Activated naive CD8-positive, alpha-beta T cell treated with anti-CD3 and anti-CD28 coated beads, Interleukin-2, amount 10 ng/mL, durations not matched to agents 7 days and 5 days (primary cell): Measurements from ENCODE around the gene MYH7B. TPM values are rescaled to one million over a fixed set of nuclear protein-coding genes. Genes with fewer than 3 reads are reported as not detected.
A peak's percentile ranks its signal among the peaks of the same experiment; 100 is the strongest.

Experiments used
- ATAC-seq: fragments of 150-1000 bp; cut with Tn5 transposase; one replicate; pipeline ENCODE4 v1.10.0; 2021; ENCODE audit warnings: low read depth, moderate library complexity
- POLR2A ChIA-PET: fragments of 350-600 bp; sonication (Branson Sonifier 250); formaldehyde crosslinking; loops from one replicate; lab custom pipeline; 2021; ENCODE audit warnings: antibody characterized with exemption; lab: Charles Lee
- DNase-seq: peaks from one replicate; pipeline ENCODE4 v3.0.0; 2021
- H3K27ac Mint-ChIP-seq: one replicate; pipeline ENCODE4 v1.8.0; 2022; ENCODE audit warnings: mild to moderate bottlenecking, mixed read lengths
- H3K27me3 Mint-ChIP-seq: one replicate; pipeline ENCODE4 v1.8.0; 2022; ENCODE audit warnings: mild to moderate bottlenecking, moderate library complexity, mixed read lengths
- H3K36me3 Mint-ChIP-seq: one replicate; pipeline ENCODE4 v1.8.0; 2021; ENCODE audit warnings: mild to moderate bottlenecking, mixed read lengths
- H3K4me1 Mint-ChIP-seq: one replicate; pipeline ENCODE4 v1.8.0; 2021; ENCODE audit warnings: mixed read lengths
- H3K4me3 Mint-ChIP-seq: one replicate; pipeline ENCODE4 v1.8.0; 2022; ENCODE audit warnings: mild to moderate bottlenecking, moderate library complexity, mixed read lengths
- H3K9me3 Mint-ChIP-seq: one replicate; pipeline ENCODE4 v1.8.0; 2021; ENCODE audit warnings: mixed read lengths
- total RNA-seq, 2 experiments: library from RNA; stranded (reverse); gene quantifications; one replicate each; pipeline ENCODE4 v1.2.3, GENCODE V29; 2021

Gene MYH7B
- total RNA-seq, 2 experiments from 2014 or later: 0.20 to 0.55 TPM

- no peak for ATAC-seq
- Mint-ChIP-seq H3K36me3 (peaks cover 9% of the 10 kb centered on the region), H3K27ac (no peak overlapping the region), H3K4me1 (peaks cover 22% of the 10 kb centered on the region), H3K27me3 (no peaks in the 10 kb centered on the region), H3K4me3 (no peak overlapping the region), H3K9me3 (no peaks in the 10 kb centered on the region)
- POLR2A ChIA-PET: no interaction called here
- no peak for DNase-seq
Observed at GRCh38 chr20:34951252-34951651, 4.4 kb upstream of the MYH7B start.

- Mint-ChIP-seq H3K9me3 (no peaks in the 10 kb centered on the region), H3K4me3 (no peak overlapping the region)
- no peak for DNase-seq
Observed at GRCh38 chr20:34951652-34952051, 4.0 kb upstream of the MYH7B start.

GRCh38 chr20:34952671-34953070 is 3.0 kb upstream of the MYH7B start:
- H3K27me3 Mint-ChIP-seq: peaks cover 3% of the 10 kb centered on the region
- POLR2A ChIA-PET: no interaction called here
- H3K4me3 Mint-ChIP-seq: no peak overlapping the region
- H3K27ac Mint-ChIP-seq: no peak overlapping the region
- H3K9me3 Mint-ChIP-seq: peaks cover 2% of the 10 kb centered on the region
- peaks cover 25% of the 10 kb centered on the region for H3K4me1 Mint-ChIP-seq
- ATAC-seq (no peak), DNase-seq (no peak)
- H3K36me3 Mint-ChIP-seq: peaks cover 12% of the 10 kb centered on the region

More at GRCh38 chr20:34951652-34952051, 4.0 kb upstream of the MYH7B start:
- POLR2A ChIA-PET: interaction anchor here (0.7 kb wide), 1 partner anchor 503 kb away, joined by 4 read pairs; no protein-coding TSS in a partner anchor
- Mint-ChIP-seq H3K4me1 (peaks cover 25% of the 10 kb centered on the region), H3K27ac (no peak overlapping the region), H3K36me3 (peaks cover 9% of the 10 kb centered on the region), H3K27me3 (no peaks in the 10 kb centered on the region)
- ATAC-seq: no peak

GRCh38 chr20:34953960-34954359 is 1.7 kb upstream of the MYH7B start:
- Mint-ChIP-seq H3K4me1 (peaks cover 25% of the 10 kb centered on the region), H3K4me3 (peak overlapping the region; percentile 38)

GRCh38 chr20:34954904-34955230 is 801 bp upstream of the MYH7B start:
- POLR2A ChIA-PET: interaction anchor here (0.6 to 3.6 kb wide), 3 partner anchors 70 to 130 kb away, joined by 4 to 44 read pairs (median 4); partner anchors contain the start of genes ACSS2, GGT7 and NCOA6
- no peak for DNase-seq
- H3K4me3 Mint-ChIP-seq: peak overlapping the region; percentile 98
- peaks cover 23% of the 10 kb centered on the region for H3K4me1 Mint-ChIP-seq
- peaks cover 6% of the 10 kb centered on the region for H3K36me3 Mint-ChIP-seq
- no peak for ATAC-seq
- H3K27me3 Mint-ChIP-seq: peaks cover 3% of the 10 kb centered on the region
- H3K27ac Mint-ChIP-seq: peak overlapping the region; percentile 91
- H3K9me3 Mint-ChIP-seq: peaks cover 2% of the 10 kb centered on the region

More at GRCh38 chr20:34953960-34954359, 1.7 kb upstream of the MYH7B start:
- DNase-seq (no peak), ATAC-seq (no peak)
- no peak overlapping the region for H3K27ac Mint-ChIP-seq
- peaks cover 2% of the 10 kb centered on the region for H3K9me3 Mint-ChIP-seq
- peaks cover 3% of the 10 kb centered on the region for H3K27me3 Mint-ChIP-seq
- peaks cover 12% of the 10 kb centered on the region for H3K36me3 Mint-ChIP-seq
- POLR2A ChIA-PET: interaction anchor here (0.6 to 0.7 kb wide), 2 partner anchors 81 to 217 kb away, joined by 4 to 5 read pairs; no protein-coding TSS in a partner anchor

GRCh38 chr20:34956041-34956458 is 382 bp downstream of the MYH7B start:
- DNase-seq (no peak), ATAC-seq (no peak)
- H3K4me1 Mint-ChIP-seq: peaks cover 26% of the 10 kb centered on the region
- peak overlapping the region; percentile 91 for H3K27ac Mint-ChIP-seq
- peaks cover 2% of the 10 kb centered on the region for H3K36me3 Mint-ChIP-seq
- H3K4me3 Mint-ChIP-seq: peak overlapping the region; percentile 98
- peaks cover 3% of the 10 kb centered on the region for H3K27me3 Mint-ChIP-seq
- POLR2A ChIA-PET: interaction anchor here (2.1 to 3.6 kb wide), 2 partner anchors 81 to 131 kb away, joined by 4 to 44 read pairs; partner anchors contain the start of genes ACSS2, GGT7 and NCOA6
- H3K9me3 Mint-ChIP-seq: peaks cover 2% of the 10 kb centered on the region

- H3K36me3 Mint-ChIP-seq: peaks cover 2% of the 10 kb centered on the region
- H3K9me3 Mint-ChIP-seq: peaks cover 2% of the 10 kb centered on the region
- H3K4me3 Mint-ChIP-seq: peak overlapping the region; percentile 98
Observed at GRCh38 chr20:34956751-34957472, 1.2 kb downstream of the MYH7B start.

GRCh38 chr20:34964486-34964885 is 8.8 kb downstream of the MYH7B start:
- ATAC-seq: no peak
- Mint-ChIP-seq H3K4me1 (peaks cover 4% of the 10 kb centered on the region), H3K4me3 (no peak overlapping the region), H3K9me3 (no peaks in the 10 kb centered on the region), H3K27me3 (no peaks in the 10 kb centered on the region), H3K27ac (no peak overlapping the region), H3K36me3 (no peaks in the 10 kb centered on the region)
- POLR2A ChIA-PET: no interaction called here
- DNase-seq: no peak

More at GRCh38 chr20:34956751-34957472, 1.2 kb downstream of the MYH7B start:
- DNase-seq (no peak), ATAC-seq (no peak)
- peaks cover 26% of the 10 kb centered on the region for H3K4me1 Mint-ChIP-seq
- POLR2A ChIA-PET: interaction anchor here (2.1 to 3.6 kb wide), 2 partner anchors 82 to 132 kb away, joined by 4 to 44 read pairs; partner anchors contain the start of genes ACSS2, GGT7 and NCOA6
- peaks cover 3% of the 10 kb centered on the region for H3K27me3 Mint-ChIP-seq
- H3K27ac Mint-ChIP-seq: peak overlapping the region; percentile 40

- no peak for ATAC-seq
- no peak overlapping the region for H3K27ac Mint-ChIP-seq
- H3K4me1 Mint-ChIP-seq: peaks cover 4% of the 10 kb centered on the region
- no peaks in the 10 kb centered on the region for H3K36me3 Mint-ChIP-seq
- H3K27me3 Mint-ChIP-seq: no peaks in the 10 kb centered on the region
- POLR2A ChIA-PET: no interaction called here
- no peaks in the 10 kb centered on the region for H3K9me3 Mint-ChIP-seq
- DNase-seq: no peak
- H3K4me3 Mint-ChIP-seq: no peak overlapping the region
Observed at GRCh38 chr20:34965051-34965450, 9.4 kb downstream of the MYH7B start.

- no peak for DNase-seq
- H3K36me3 Mint-ChIP-seq: no peaks in the 10 kb centered on the region
- POLR2A ChIA-PET: no interaction called here
- H3K27me3 Mint-ChIP-seq: no peaks in the 10 kb centered on the region
- H3K27ac Mint-ChIP-seq: no peak overlapping the region
- H3K4me3 Mint-ChIP-seq: no peak overlapping the region
- H3K9me3 Mint-ChIP-seq: no peaks in the 10 kb centered on the region
- H3K4me1 Mint-ChIP-seq: no peaks in the 10 kb centered on the region
- ATAC-seq: no peak
Observed at GRCh38 chr20:34967421-34967820, 11.8 kb downstream of the MYH7B start.

GRCh38 chr20:34968042-34968775 is 12.5 kb downstream of the MYH7B start:
- DNase-seq (no peak), ATAC-seq (no peak)
- no peaks in the 10 kb centered on the region for H3K36me3 Mint-ChIP-seq
- H3K27ac Mint-ChIP-seq: no peak overlapping the region
- no peaks in the 10 kb centered on the region for H3K9me3 Mint-ChIP-seq
- H3K27me3 Mint-ChIP-seq: peaks cover 3% of the 10 kb centered on the region
- H3K4me1 Mint-ChIP-seq: no peaks in the 10 kb centered on the region
- no peak overlapping the region for H3K4me3 Mint-ChIP-seq
- POLR2A ChIA-PET: no interaction called here

- no peak for DNase-seq
- Mint-ChIP-seq H3K4me1 (no peaks in the 10 kb centered on the region), H3K4me3 (no peak overlapping the region), H3K27ac (no peak overlapping the region), H3K27me3 (peaks cover 6% of the 10 kb centered on the region), H3K36me3 (no peaks in the 10 kb centered on the region), H3K9me3 (no peaks in the 10 kb centered on the region)
- no peak for ATAC-seq
- POLR2A ChIA-PET: no interaction called here
Observed at GRCh38 chr20:34970193-34970840, 14.6 kb downstream of the MYH7B start.
